Gastroesophageal sphincter (tissue), 3 donors: Measurements from ENCODE around the gene KLHL29.

Source experiments
- CTCF ChIP-seq, 4 experiments: fragments of 200-600 bp in 2 of 4; fragments of 450-650 bp in 2 of 4; sonication (generic) in 1 of 4; IDR thresholded peaks; one replicate each; pipeline ENCODE4 v1.5.1; 2017 to 2019; ENCODE audit warnings: antibody characterized with exemption in 4 of 4, mild to moderate bottlenecking in 2 of 4, moderate library complexity in 2 of 4
- EP300 ChIP-seq: sonication (generic); formaldehyde crosslinking; IDR thresholded peaks from one replicate; pipeline ENCODE4 v1.6.1; 2017; ENCODE audit warnings: antibody characterized with exemption, mild to moderate bottlenecking
- POLR2A ChIP-seq, 2 donors: fragments of 450-650 bp; IDR thresholded peaks; one replicate each; pipeline ENCODE4 v1.6.1; 2017; ENCODE audit warnings: antibody characterized with exemption in 2 of 2, mild to moderate bottlenecking in 2 of 2, moderate library complexity in 1 of 2
- POLR2AphosphoS5 ChIP-seq: sonication (generic); formaldehyde crosslinking; IDR thresholded peaks from one replicate; pipeline ENCODE4 v1.6.1; 2017; ENCODE audit warnings: antibody characterized with exemption

GRCh38 chr2:23670245-23670592, 285.2 kb downstream of the KLHL29 start:
- peak in 1 of 2 donors; percentile 16 for TF ChIP-seq POLR2A (IDR thresholded peaks at IDR 0.05)
- no peak for TF ChIP-seq EP300
- no peak for TF ChIP-seq CTCF (IDR thresholded peaks at IDR 0.05)
- TF ChIP-seq POLR2AphosphoS5 = no peak
